GM23338 (cell line): ENCODE data around the gene FXYD6. TPM values are rescaled to one million over a fixed set of nuclear protein-coding genes. Genes with fewer than 3 reads are reported as not detected.

ENCODE experiments used
- ATAC-seq: fragments of 200-7000 bp; cut with Tn5 transposase; 3 replicates; pipeline ENCODE4 v1.9.1; 2020
- DNase-seq: peaks from one replicate; pipeline ENCODE4 v3.0.0-alpha.2; 2015; ENCODE audit warnings: low spot score
- H2AFZ ChIP-seq: fragments of 200-600 bp; sonication (generic); 2 replicates; pipeline ENCODE4 v1.8.0; 2016; ENCODE audit warnings: antibody characterized with exemption, mild to moderate bottlenecking, moderate library complexity
- H3F3A ChIP-seq: fragments of 200-600 bp; sonication (generic); replicated peaks from 2 replicates; pipeline ENCODE4 v1.8.0; 2017; ENCODE audit warnings: antibody characterized with exemption, mixed run types, low read depth
- H3K27ac ChIP-seq: fragments of 200-600 bp; sonication (generic); 2 replicates; pipeline ENCODE4 v1.6.1; 2016; ENCODE audit warnings: low read depth
- H3K27me3 ChIP-seq: fragments of 200-600 bp; sonication (generic); 2 replicates; pipeline ENCODE4 v1.8.0; 2016; ENCODE audit warnings: mild to moderate bottlenecking, mixed run types, moderate library complexity; ENCODE audit not compliant: insufficient read depth
- H3K36me3 ChIP-seq: fragments of 200-600 bp; sonication (generic); 2 replicates; pipeline ENCODE4 v1.8.0; 2016; ENCODE audit warnings: mild to moderate bottlenecking; ENCODE audit not compliant: insufficient read depth
- H3K4me1 ChIP-seq: fragments of 200-600 bp; sonication (generic); 2 replicates; pipeline ENCODE4 v1.8.0; 2016; ENCODE audit warnings: mild to moderate bottlenecking, moderate library complexity; ENCODE audit not compliant: insufficient read depth
- H3K4me2 ChIP-seq: fragments of 200-600 bp; sonication (generic); 2 replicates; pipeline ENCODE4 v1.7.1; 2017; ENCODE audit warnings: mixed run types
- H3K4me3 ChIP-seq: fragments of 200-600 bp; sonication (generic); 2 replicates; pipeline ENCODE4 v1.6.1; 2016; ENCODE audit warnings: mixed run types
- H3K79me2 ChIP-seq: fragments of 200-600 bp; sonication (generic); replicated peaks from 2 replicates; pipeline ENCODE4 v1.8.0; 2017; ENCODE audit warnings: mild to moderate bottlenecking; ENCODE audit not compliant: insufficient read depth
- H3K9me2 ChIP-seq: fragments of 200-600 bp; sonication (generic); 2 replicates; pipeline ENCODE4 v1.8.0; 2017; ENCODE audit not compliant: insufficient read depth
- H4K20me1 ChIP-seq: fragments of 200-600 bp; sonication (generic); replicated peaks from 2 replicates; pipeline ENCODE4 v1.8.0; 2017; ENCODE audit warnings: mild to moderate bottlenecking; ENCODE audit not compliant: insufficient read depth
- H3K27ac Mint-ChIP-seq: 2 replicates; pipeline ENCODE4 v1.8.0; 2020; ENCODE audit warnings: inconsistent platforms, mild to moderate bottlenecking, moderate library complexity, mixed read lengths
- H3K27me3 Mint-ChIP-seq: 3 replicates; pipeline ENCODE4 v1.8.0; 2022; ENCODE audit warnings: low read depth, mild to moderate bottlenecking, moderate library complexity, mixed read lengths, inconsistent platforms; ENCODE audit not compliant: insufficient read depth, poor library complexity
- H3K36me3 Mint-ChIP-seq: 3 replicates; pipeline ENCODE4 v1.8.0; 2021; ENCODE audit warnings: low read depth, mild to moderate bottlenecking, inconsistent platforms, moderate library complexity, mixed read lengths
- H3K4me1 Mint-ChIP-seq: 3 replicates; pipeline ENCODE4 v1.8.0; 2020; ENCODE audit warnings: mild to moderate bottlenecking, inconsistent platforms, mixed read lengths
- H3K4me3 Mint-ChIP-seq: 3 replicates; pipeline ENCODE4 v1.8.0; 2021; ENCODE audit warnings: moderate library complexity, mild to moderate bottlenecking, inconsistent platforms, mixed read lengths
- H3K9me3 Mint-ChIP-seq: 3 replicates; pipeline ENCODE4 v1.8.0; 2020; ENCODE audit warnings: moderate library complexity, mild to moderate bottlenecking, inconsistent platforms, mixed read lengths
- CREB1 ChIP-seq: fragments of 250-450 bp; sonication (Bioruptor Pico); IDR thresholded peaks from 2 replicates; pipeline ENCODE4 v1.5.0; 2020; ENCODE audit warnings: low read depth, mild to moderate bottlenecking, moderate library complexity
- EZH2 ChIP-seq: fragments of 200-600 bp; sonication (generic); IDR thresholded peaks from one replicate; pipeline ENCODE4 v1.8.0; 2017; ENCODE audit warnings: antibody characterized with exemption, mild to moderate bottlenecking, low read depth; ENCODE audit not compliant: unreplicated experiment
- EZH2phosphoT487 ChIP-seq: fragments of 200-600 bp; sonication (generic); IDR thresholded peaks from one replicate; pipeline ENCODE4 v1.8.1; 2018; ENCODE audit warnings: antibody characterized with exemption; ENCODE audit not compliant: unreplicated experiment
- JUNB ChIP-seq: IDR thresholded peaks from one replicate; pipeline ENCODE4 v1.6.1; 2016; ENCODE audit warnings: antibody characterized with exemption; ENCODE audit not compliant: unreplicated experiment
- NANOG ChIP-seq: IDR thresholded peaks from 2 replicates; pipeline ENCODE4 v1.6.1; 2016; ENCODE audit warnings: antibody characterized with exemption, borderline replicate concordance
- POLR2AphosphoS5 ChIP-seq: IDR thresholded peaks from 2 replicates; pipeline ENCODE4 v1.6.1; 2016; ENCODE audit warnings: antibody characterized with exemption, low read depth
- STAT1 ChIP-seq: IDR thresholded peaks from one replicate; pipeline ENCODE4 v1.6.1; 2016; ENCODE audit warnings: antibody characterized with exemption; ENCODE audit not compliant: unreplicated experiment
- ZNF114 ChIP-seq: fragments of 250-450 bp; sonication (Bioruptor Pico); IDR thresholded peaks from 2 replicates; pipeline ENCODE4 v1.5.0; 2020; ENCODE audit warnings: mild to moderate bottlenecking, moderate library complexity
- ZNF331 ChIP-seq: fragments of 250-450 bp; sonication (Bioruptor Pico); IDR thresholded peaks from 2 replicates; pipeline ENCODE4 v1.5.0; 2020; ENCODE audit warnings: low read depth, mild to moderate bottlenecking, moderate library complexity
- polyA plus RNA-seq: library from polyadenylated mRNA; unstranded; fragments of >200 nt; fragmentation: Nextera tagmentation; extraction: Ambion mirVana; gene quantifications from 2 replicates; pipeline ENCODE4 v1.2.1, GENCODE V29; 2016
- total RNA-seq: library from RNA; depleted of rRNA; stranded (reverse); fragments of >200 nt; shearing (Covaris generic); gene quantifications from 2 replicates; pipeline ENCODE4 v1.2.3, GENCODE V29; 2014
- TF ChIP-seq, protein P1 (sequence below): IDR thresholded peaks from 2 replicates; pipeline ENCODE4 v1.6.1; 2016; ENCODE audit warnings: antibody characterized with exemption
- TF ChIP-seq, protein P2 (sequence below): fragments of 250-450 bp; sonication (Bioruptor Pico); IDR thresholded peaks from 2 replicates; pipeline ENCODE4 v1.5.0; 2020; ENCODE audit warnings: mild to moderate bottlenecking, moderate library complexity
- TF ChIP-seq, protein P3 (sequence below), 2 experiments: fragments of 200-600 bp in 1 of 2; sonication (generic) in 1 of 2; conservative IDR thresholded peaks; 2 replicates each; pipeline versions ENCODE4 v1.5.1 to v1.6.1; 2016 to 2017; ENCODE audit warnings: antibody characterized with exemption in 2 of 2, low read depth in 2 of 2, mild to moderate bottlenecking in 2 of 2, moderate library complexity in 1 of 2

FXYD6 gene
- total and polyA plus RNA-seq, 2 experiments from 2014 or later, result 26.2 to 30.7 TPM

DNA sequence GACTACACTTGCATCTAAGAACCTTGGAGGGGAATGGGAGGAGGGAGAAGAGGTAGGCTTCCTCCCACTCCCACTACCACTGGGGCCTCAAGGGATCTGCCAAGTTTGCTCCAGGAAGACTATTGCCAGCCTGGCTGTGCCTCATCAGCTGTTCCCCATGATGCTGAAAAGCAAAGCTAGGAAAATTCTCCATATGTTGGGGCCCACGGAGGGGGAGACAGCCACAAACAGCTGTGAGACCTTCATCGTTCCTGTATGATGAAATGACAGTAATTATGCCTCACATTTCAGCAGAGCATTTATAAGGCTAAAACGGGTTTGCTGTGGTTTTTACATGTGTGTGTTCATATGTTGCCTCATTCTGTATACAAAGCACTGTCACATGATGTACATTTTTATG lies 86.2 kb downstream of the FXYD6 start:
- no peaks in the 10 kb centered on the region for H4K20me1 ChIP-seq
- H3K4me2 ChIP-seq, result no peak overlapping the region
- H3K79me2 ChIP-seq, result no peaks in the 10 kb centered on the region
- H2AFZ ChIP-seq, result no peak overlapping the region
- H3K4me3 Mint-ChIP-seq, result no peak overlapping the region
- H3F3A ChIP-seq, result no peaks in the 10 kb centered on the region
- H3K27me3 Mint-ChIP-seq, result peaks cover 27% of the 10 kb centered on the region
- ATAC-seq, result no peak
- no peaks in the 10 kb centered on the region for H3K9me3 Mint-ChIP-seq
- H3K9me2 ChIP-seq, result no peaks in the 10 kb centered on the region
- no peaks in the 10 kb centered on the region for H3K36me3 Mint-ChIP-seq
- H3K36me3 ChIP-seq, result no peaks in the 10 kb centered on the region
- H3K4me1 ChIP-seq, result peaks cover 7% of the 10 kb centered on the region; the same call in 1 of the 2 replicates
- H3K4me3 ChIP-seq, result no peak overlapping the region
- DNase-seq, result no peak
- no peak overlapping the region for H3K27ac ChIP-seq
- no peak overlapping the region for H3K27ac Mint-ChIP-seq
- H3K4me1 Mint-ChIP-seq, result peaks cover 19% of the 10 kb centered on the region
- no peak for TF ChIP-seq NANOG
- peaks cover 24% of the 10 kb centered on the region for H3K27me3 ChIP-seq

GRCh38 chr11:117789241-117789640 lies 87.2 kb downstream of the FXYD6 start:
- H3K4me1 ChIP-seq, result no peaks in the 10 kb centered on the region; the same call in 1 of the 2 replicates
- H4K20me1 ChIP-seq, result no peaks in the 10 kb centered on the region
- peaks cover 18% of the 10 kb centered on the region for H3K27me3 Mint-ChIP-seq
- TF ChIP-seq EZH2 (no peak), STAT1 (no peak), CREB1 (CRISPR knock-in tag) (no peak), EZH2phosphoT487 (no peak), ZNF331 (CRISPR knock-in tag) (no peak), JUNB (no peak), ZNF114 (CRISPR knock-in tag) (no peak), POLR2AphosphoS5 (no peak), NANOG (no peak)
- TF ChIP-seq, protein P1, sequence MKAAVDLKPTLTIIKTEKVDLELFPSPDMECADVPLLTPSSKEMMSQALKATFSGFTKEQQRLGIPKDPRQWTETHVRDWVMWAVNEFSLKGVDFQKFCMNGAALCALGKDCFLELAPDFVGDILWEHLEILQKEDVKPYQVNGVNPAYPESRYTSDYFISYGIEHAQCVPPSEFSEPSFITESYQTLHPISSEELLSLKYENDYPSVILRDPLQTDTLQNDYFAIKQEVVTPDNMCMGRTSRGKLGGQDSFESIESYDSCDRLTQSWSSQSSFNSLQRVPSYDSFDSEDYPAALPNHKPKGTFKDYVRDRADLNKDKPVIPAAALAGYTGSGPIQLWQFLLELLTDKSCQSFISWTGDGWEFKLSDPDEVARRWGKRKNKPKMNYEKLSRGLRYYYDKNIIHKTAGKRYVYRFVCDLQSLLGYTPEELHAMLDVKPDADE, result no peak
- TF ChIP-seq, protein P2, sequence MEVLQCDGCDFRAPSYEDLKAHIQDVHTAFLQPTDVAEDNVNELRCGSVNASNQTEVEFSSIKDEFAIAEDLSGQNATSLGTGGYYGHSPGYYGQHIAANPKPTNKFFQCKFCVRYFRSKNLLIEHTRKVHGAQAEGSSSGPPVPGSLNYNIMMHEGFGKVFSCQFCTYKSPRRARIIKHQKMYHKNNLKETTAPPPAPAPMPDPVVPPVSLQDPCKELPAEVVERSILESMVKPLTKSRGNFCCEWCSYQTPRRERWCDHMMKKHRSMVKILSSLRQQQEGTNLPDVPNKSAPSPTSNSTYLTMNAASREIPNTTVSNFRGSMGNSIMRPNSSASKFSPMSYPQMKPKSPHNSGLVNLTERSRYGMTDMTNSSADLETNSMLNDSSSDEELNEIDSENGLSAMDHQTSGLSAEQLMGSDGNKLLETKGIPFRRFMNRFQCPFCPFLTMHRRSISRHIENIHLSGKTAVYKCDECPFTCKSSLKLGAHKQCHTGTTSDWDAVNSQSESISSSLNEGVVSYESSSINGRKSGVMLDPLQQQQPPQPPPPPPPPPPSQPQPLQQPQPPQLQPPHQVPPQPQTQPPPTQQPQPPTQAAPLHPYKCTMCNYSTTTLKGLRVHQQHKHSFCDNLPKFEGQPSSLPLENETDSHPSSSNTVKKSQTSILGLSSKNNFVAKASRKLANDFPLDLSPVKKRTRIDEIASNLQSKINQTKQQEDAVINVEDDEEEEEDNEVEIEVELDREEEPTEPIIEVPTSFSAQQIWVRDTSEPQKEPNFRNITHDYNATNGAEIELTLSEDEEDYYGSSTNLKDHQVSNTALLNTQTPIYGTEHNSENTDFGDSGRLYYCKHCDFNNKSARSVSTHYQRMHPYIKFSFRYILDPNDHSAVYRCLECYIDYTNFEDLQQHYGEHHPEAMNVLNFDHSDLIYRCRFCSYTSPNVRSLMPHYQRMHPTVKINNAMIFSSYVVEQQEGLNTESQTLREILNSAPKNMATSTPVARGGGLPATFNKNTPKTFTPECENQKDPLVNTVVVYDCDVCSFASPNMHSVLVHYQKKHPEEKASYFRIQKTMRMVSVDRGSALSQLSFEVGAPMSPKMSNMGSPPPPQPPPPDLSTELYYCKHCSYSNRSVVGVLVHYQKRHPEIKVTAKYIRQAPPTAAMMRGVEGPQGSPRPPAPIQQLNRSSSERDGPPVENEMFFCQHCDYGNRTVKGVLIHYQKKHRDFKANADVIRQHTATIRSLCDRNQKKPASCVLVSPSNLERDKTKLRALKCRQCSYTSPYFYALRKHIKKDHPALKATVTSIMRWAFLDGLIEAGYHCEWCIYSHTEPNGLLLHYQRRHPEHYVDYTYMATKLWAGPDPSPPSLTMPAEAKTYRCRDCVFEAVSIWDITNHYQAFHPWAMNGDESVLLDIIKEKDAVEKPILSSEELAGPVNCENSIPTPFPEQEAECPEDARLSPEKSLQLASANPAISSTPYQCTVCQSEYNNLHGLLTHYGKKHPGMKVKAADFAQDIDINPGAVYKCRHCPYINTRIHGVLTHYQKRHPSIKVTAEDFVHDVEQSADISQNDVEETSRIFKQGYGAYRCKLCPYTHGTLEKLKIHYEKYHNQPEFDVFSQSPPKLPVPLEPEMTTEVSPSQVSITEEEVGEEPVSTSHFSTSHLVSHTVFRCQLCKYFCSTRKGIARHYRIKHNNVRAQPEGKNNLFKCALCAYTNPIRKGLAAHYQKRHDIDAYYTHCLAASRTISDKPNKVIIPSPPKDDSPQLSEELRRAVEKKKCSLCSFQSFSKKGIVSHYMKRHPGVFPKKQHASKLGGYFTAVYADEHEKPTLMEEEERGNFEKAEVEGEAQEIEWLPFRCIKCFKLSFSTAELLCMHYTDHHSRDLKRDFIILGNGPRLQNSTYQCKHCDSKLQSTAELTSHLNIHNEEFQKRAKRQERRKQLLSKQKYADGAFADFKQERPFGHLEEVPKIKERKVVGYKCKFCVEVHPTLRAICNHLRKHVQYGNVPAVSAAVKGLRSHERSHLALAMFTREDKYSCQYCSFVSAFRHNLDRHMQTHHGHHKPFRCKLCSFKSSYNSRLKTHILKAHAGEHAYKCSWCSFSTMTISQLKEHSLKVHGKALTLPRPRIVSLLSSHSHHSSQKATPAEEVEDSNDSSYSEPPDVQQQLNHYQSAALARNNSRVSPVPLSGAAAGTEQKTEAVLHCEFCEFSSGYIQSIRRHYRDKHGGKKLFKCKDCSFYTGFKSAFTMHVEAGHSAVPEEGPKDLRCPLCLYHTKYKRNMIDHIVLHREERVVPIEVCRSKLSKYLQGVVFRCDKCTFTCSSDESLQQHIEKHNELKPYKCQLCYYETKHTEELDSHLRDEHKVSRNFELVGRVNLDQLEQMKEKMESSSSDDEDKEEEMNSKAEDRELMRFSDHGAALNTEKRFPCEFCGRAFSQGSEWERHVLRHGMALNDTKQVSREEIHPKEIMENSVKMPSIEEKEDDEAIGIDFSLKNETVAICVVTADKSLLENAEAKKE (CRISPR knock-in tag), result no peak
- TF ChIP-seq, protein P3, sequence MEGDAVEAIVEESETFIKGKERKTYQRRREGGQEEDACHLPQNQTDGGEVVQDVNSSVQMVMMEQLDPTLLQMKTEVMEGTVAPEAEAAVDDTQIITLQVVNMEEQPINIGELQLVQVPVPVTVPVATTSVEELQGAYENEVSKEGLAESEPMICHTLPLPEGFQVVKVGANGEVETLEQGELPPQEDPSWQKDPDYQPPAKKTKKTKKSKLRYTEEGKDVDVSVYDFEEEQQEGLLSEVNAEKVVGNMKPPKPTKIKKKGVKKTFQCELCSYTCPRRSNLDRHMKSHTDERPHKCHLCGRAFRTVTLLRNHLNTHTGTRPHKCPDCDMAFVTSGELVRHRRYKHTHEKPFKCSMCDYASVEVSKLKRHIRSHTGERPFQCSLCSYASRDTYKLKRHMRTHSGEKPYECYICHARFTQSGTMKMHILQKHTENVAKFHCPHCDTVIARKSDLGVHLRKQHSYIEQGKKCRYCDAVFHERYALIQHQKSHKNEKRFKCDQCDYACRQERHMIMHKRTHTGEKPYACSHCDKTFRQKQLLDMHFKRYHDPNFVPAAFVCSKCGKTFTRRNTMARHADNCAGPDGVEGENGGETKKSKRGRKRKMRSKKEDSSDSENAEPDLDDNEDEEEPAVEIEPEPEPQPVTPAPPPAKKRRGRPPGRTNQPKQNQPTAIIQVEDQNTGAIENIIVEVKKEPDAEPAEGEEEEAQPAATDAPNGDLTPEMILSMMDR (conservative IDR thresholded peaks at IDR 0.05; ENCODE audit: low read depth in 2 of 2), result no peak

More at GRCh38 chr11:117789241-117789640, 87.2 kb downstream of the FXYD6 start:
- Histone ChIP-seq H3K27me3 (peaks cover 14% of the 10 kb centered on the region), H3F3A (no peaks in the 10 kb centered on the region), H3K36me3 (no peaks in the 10 kb centered on the region), H3K4me3 (no peak overlapping the region), H3K9me2 (no peaks in the 10 kb centered on the region), H3K79me2 (no peaks in the 10 kb centered on the region), H3K4me2 (no peak overlapping the region), H3K27ac (no peak overlapping the region), H2AFZ (no peak overlapping the region)
- H3K4me3 Mint-ChIP-seq, result no peak overlapping the region
- DNase-seq (no peak), ATAC-seq (no peak)
- H3K4me1 Mint-ChIP-seq, result peaks cover 10% of the 10 kb centered on the region
- H3K27ac Mint-ChIP-seq, result no peak overlapping the region
- H3K9me3 Mint-ChIP-seq, result no peaks in the 10 kb centered on the region
- no peaks in the 10 kb centered on the region for H3K36me3 Mint-ChIP-seq
